ENCODE results near the gene RPS6KA2.

DNA sequence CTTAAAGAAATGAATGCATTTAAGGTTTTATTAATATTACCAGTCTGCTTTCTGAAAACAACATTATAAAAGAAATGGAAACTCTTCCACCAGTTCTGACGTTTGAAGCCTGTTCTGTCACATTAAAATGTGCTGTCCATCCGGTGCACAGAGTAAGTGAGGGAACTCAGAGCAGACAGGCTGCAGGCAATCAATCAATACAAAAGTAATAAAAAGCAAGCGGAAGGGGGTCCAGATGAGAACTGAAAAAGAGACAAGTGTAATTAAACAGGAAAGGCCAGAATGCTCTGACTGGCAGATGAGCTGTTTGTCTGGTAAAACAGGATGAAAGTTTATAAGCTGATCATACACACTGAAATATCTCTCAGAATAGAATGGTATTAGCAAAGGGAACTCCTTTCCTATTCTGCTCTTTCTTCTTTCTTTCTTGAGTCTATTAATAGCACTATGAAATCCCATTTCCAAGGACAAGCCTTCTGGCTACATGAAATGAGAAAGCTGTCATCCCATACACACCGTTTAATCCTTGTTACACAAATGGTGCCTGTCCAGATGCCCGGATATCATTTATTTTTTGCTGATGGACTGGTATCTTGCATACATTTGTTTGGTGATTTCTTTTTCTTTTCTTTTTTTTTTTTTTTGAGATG, 134.8 kb downstream of the RPS6KA2 start:
- no peak for TF ChIP-seq SP1 (IDR thresholded peaks at IDR 0.05)
- no peak for TF ChIP-seq FOXA1 (IDR thresholded peaks at IDR 0.05)
